NCI-H146 (cell line): ENCODE results near the gene MYO7A.
A peak's percentile ranks its signal among the peaks of the same experiment; 100 is the strongest.

ENCODE experiments used
- DNase-seq: peaks from one replicate; lab custom pipeline; 2025; lab: John Stamatoyannopoulos, UW

The MYO7A gene

GRCh38 chr11:77127920-77128691, at the start of gene MYO7A:
Gene MYO7A (plus strand): TSS chr11:77128246. CDS start chr11:77130635, 2,389 bp downstream.
- DNase-seq, result peak; percentile 98

- no peak for DNase-seq
These were observed 48.4 kb upstream of the MYO7A start for GRCh38 chr11:77079666-77080065.

GRCh38 chr11:77080643-77081210, 47.3 kb upstream of the MYO7A start:
- DNase-seq, result no peak

DNA sequence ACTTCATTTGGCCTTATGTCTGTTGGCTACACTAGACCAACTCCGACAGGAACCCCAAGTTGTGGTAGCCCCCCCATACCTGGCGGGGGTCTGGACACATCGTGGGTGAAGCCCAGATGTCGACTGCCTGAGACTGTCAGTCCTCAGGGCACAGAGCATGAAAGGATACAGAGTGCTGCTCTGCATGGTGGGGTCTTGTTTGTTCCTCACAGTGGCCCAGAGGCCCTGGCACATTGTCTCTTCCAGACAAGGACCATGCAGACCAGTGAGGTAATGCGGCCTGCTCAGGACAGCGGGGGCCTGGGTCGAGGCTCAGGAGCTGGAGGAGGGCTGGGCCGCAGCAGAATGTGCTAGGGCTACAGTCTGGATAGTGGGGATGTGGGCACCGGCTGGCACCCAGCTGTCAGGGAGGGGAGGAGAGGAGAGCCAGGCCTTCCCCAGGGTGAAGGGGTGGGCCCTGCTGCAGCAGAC, 46.6 kb upstream of the MYO7A start:
- DNase-seq, result no peak

DNA sequence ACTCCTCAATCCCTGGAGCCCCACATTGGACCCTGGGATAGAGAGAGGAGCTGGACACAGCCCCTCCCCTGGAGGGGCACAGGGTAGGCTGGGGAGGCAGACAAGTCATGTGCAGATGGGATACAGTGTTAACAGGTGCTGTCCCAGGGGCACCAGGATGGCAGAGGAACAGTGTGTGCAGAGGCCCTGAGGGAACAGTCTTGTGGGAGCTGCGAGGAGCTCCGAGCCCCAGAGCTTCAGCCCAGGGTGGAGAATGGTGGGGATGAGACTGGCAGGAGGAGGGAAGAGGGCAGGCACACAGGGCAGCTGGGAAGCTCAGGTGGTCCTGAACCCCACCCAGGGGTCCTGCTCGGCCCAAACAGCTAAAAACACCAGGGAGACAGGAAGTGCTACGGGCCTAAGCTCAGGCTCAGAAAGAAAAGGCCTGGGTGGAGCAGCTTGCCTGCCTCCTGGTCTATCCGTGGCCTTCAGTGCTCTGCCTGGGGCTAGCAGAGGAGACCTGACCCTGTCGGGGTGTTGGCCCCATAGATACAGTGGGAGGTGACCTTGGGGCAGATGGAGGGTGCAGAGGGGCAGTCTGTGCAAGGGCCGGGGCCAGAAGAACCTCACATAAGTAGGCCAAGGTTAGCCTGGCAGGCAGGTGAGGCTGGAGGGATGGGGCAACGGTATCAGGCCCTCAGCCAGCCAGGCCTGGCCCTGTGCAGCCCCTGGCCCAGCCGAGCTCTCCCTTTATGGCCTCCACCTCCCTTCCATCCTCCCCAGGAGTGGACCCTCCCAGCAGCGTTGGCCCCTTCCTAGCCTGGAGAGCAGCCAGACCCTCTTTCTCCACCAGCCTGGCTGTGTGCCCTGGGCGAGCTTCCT, 45.8 kb upstream of the MYO7A start:
- DNase-seq, result no peak

DNA sequence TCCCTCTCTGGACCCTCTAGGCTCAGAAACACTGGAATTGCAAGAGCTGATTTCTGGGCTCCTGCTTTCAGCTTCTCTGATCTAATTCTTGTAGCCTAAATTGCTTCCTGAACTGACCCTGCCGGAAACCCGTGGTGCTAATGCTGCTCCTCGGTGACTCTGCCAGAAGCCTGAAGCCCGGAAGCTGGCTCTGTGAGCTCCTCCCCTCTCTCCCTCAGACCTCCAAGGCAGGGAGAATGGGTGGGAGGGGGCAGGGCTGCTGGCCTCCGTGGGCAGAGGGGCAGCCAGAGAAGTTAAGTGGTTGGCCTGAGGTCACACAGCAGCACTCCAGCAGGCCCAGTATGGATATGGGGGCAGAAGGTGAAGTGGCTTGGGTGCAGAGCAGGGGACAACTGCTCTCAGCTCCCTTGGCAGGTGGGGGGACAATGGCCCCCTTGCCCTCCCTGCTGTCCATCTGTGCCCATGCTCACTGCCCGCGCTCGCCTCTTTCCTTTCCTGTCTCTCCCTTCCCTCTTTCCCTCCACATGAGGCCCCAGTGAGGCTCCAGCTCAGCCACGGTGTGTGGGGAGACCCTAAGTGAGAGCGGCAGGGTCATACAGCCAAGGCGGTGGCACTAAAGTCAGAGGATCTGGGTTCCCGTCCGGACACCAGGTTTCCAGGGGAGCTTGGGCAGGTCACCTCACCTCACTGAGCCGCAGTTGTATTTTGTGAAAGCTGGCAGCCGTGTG, 45.0 kb upstream of the MYO7A start:
- no peak for DNase-seq

GRCh38 chr11:77083566-77084245, 44.3 kb upstream of the MYO7A start:
- no peak for DNase-seq

GRCh38 chr11:77084581-77085191, 43.4 kb upstream of the MYO7A start:
- DNase-seq, result no peak

- DNase-seq, result no peak
These were observed 42.4 kb upstream of the MYO7A start for GRCh38 chr11:77085652-77086051.

DNA sequence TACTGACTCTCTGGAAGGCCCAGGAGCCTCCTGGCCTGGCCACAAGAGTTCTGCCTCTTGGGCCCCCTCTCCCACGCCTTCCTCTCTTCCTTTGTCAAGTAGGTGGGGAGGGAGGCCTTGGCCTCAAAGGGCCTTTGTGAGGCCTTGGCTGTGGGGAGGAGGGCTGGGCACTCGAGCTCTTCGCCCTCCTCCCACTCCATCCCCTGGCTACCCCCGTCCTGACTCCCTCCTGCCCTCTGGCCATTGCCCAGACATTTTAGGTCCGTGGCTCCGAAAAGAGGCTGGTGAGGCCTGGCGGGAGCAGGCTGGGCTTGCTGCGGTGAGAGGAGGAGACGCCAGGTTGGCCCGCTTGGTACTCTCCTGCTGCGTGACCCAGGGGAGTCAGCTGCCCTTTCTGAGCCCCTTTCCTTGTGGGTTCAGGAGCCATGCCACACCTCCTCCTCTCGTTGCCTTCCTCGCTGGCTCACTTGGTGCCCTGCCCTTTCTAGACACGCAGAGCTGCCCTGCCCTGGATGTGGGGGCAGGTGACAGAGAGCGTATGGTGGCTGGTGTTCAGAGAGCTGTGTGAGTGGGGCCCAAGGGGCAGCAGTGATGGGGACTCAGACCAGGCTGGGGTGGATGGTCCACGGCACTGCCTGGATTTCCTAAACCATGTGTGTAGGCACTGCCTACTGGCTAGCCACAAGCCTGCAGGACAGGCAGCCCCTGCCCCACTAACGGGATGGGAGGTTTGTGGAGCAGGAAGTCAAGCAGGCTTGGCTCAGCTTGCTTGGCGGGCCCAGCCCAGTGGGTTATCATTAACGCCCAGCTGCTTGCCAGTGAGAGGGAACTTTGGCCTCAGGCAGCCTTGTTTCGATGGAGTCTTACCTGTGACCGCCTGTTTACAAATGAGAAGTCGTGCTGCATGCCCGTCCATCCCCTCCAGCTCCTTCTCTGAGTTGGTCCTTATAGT, 41.2 kb upstream of the MYO7A start:
- no peak for DNase-seq

DNA sequence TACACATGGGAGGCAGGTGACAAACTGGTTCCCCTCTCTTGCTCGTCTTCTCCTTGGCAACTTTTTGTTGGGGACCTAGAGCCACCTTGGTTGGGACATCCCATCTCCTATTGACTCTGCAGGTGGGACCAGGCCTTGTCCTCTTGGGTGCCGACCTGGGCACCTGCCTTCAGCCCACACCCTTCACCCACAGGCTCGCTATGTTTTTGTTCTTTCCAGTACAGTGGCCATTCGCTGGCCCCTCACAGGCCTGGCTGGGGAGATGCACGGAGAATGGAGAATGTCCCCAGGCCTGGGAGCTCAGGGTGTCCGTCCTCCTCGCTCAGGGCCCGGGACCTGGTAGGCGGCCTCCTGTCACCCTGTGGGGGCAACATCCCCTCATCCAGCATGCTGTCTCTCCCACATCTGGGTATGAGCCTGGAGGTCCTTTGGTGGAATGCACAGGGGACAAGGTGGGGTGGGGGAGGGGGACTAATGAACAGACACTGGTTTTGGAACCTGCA, 40.3 kb upstream of the MYO7A start:
- no peak for DNase-seq

DNA sequence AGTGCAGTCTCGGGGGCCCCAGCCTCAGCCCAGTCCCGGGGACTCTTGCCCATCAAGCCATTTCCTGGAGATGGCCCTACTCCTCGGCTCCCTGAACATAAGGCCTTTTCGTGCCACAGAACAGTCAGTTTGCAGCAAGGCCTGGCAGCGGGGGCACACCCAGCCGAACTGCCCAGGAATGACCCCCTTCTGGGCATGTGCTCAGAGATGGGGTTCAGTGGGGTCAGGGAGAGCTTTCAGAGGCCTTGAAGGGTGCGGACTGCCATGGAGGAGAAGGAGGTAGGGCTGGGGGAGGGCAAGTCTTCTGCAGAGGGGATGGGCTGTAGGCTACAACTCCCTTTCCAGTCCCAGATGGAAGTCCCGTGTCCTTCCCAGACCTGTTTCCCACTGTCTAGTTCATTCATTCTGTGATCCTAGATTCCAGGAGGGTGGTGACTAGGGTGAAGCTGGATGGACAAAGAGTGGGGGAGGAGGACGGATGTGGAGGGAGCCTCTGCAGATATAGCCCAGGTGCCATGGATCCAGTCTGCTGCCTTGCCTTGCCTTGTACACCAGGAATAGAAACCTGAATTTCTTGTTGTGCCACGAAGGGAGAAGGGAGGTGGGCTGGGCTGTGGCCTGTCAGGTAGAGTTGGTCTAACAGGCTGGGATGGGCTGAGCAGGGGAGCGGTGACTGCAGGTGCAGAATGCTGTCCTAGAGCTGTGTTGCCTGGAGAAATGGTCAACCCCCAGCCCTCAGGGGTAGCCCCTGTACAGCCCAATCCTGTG, 39.6 kb upstream of the MYO7A start:
- DNase-seq, result no peak

GRCh38 chr11:77089004-77089545, 39.0 kb upstream of the MYO7A start:
- no peak for DNase-seq

DNA sequence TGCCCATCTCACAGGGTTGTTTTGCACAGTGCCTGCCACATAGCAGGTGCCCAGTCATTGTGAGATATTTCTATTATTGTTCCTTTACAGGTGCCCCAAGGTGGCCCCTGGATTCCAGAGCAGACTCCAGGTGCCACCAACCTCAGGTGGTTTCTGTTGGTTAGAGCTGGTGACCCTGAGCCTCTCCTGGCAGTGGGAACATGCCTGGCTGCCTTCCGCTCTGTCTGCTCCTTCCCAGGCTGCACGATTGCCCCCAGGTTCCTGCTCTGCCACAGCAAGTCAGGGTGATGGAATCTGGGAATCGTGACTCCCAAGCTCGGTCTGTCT, 38.0 kb upstream of the MYO7A start:
- DNase-seq, result no peak

GRCh38 chr11:77090373-77091111, 37.5 kb upstream of the MYO7A start:
- no peak for DNase-seq

GRCh38 chr11:77091146-77091940, 36.7 kb upstream of the MYO7A start:
- peak; percentile 83 for DNase-seq

- no peak for DNase-seq
These were observed 35.7 kb upstream of the MYO7A start for GRCh38 chr11:77092382-77092781.
